Fibroblast of pulmonary artery (primary cell): ENCODE results near the gene ERRFI1.
"Not testable (repeated sequence)": the region's sequence is repeated elsewhere in the genome, so short reads cannot be mapped to it uniquely, and the experiment has no call there.

Source experiments
- DNase-seq: peaks from one replicate; pipeline ENCODE4 v3.0.0-alpha.2; 2010; ENCODE audit warnings: low read depth
- H3K4me3 ChIP-seq: replicated peaks from 2 replicates; pipeline ENCODE4 v1.5.1; 2011; ENCODE audit warnings: low read depth, mild to moderate bottlenecking, control low read depth, low read length, moderate library complexity
- CTCF ChIP-seq: IDR thresholded peaks from 2 replicates; pipeline ENCODE4 v1.5.1; 2011; ENCODE audit warnings: mild to moderate bottlenecking, control low read depth, low read length, inconsistent platforms; ENCODE audit errors: missing control alignments

ERRFI1 gene

GRCh38 chr1:8026153-8026975 lies at the start of gene ERRFI1:
Gene ERRFI1 (minus strand): TSS chr1:8026309. CDS start chr1:8015619, 10,690 bp downstream.
- H3K4me3 ChIP-seq, result peak within 1 kb of the TSS; percentile 89
- peak; percentile 96 for DNase-seq
- TF ChIP-seq CTCF, result no peak

- no peak for DNase-seq
- no peak overlapping the region for H3K4me3 ChIP-seq
- no peak for TF ChIP-seq CTCF
These were observed 49.5 kb upstream of the ERRFI1 start for GRCh38 chr1:8075511-8076051.

GRCh38 chr1:8073112-8073855 lies 47.2 kb upstream of the ERRFI1 start:
- TF ChIP-seq CTCF, result no peak
- no peak for DNase-seq
- H3K4me3 ChIP-seq, result no peak overlapping the region

- DNase-seq, result no peak
- no peak overlapping the region for H3K4me3 ChIP-seq
- no peak for TF ChIP-seq CTCF
These were observed 44.3 kb upstream of the ERRFI1 start for GRCh38 chr1:8070381-8070811.

- not testable (repeated sequence) for DNase-seq, H3K4me3 ChIP-seq
These were observed 43.7 kb upstream of the ERRFI1 start for GRCh38 chr1:8069614-8070320.

GRCh38 chr1:8065369-8065768 lies 39.3 kb upstream of the ERRFI1 start:
- DNase-seq, result no peak
- H3K4me3 ChIP-seq, result no peak overlapping the region
- no peak for TF ChIP-seq CTCF
